CD8-positive, alpha-beta memory T cell (primary cell): ENCODE data around the gene CEACAM20. TPM values are rescaled to one million over a fixed set of nuclear protein-coding genes. Genes with fewer than 3 reads are reported as not detected.
"Not testable (repeated sequence)": the region's sequence is repeated elsewhere in the genome, so short reads cannot be mapped to it uniquely, and the experiment has no call there.

Experiments
- CTCF ChIA-PET: fragments of 350-600 bp; sonication (Branson Sonifier 250); formaldehyde crosslinking; loops from one replicate; lab custom pipeline; 2021; ENCODE audit warnings: antibody characterized with exemption; lab: Charles Lee
- POLR2A ChIA-PET: fragments of 350-600 bp; sonication (Branson Sonifier 250); formaldehyde crosslinking; loops from one replicate; lab custom pipeline; 2021; ENCODE audit warnings: antibody characterized with exemption; lab: Charles Lee
- DNase-seq, 5 donors: peaks; one replicate each; pipeline versions ENCODE4 v3.0.0 to v3.0.0-alpha.2; 2020 to 2022; ENCODE audit warnings: mixed read lengths in 1 of 5
- H3K27ac ChIP-seq: one replicate; pipeline ENCODE4 v1.7.0; 2013; ENCODE audit warnings: low read depth, mild to moderate bottlenecking, low read length, moderate library complexity
- H3K27me3 ChIP-seq: 2 replicates; pipeline ENCODE4 v1.7.0; 2013; ENCODE audit warnings: low read length, mild to moderate bottlenecking; ENCODE audit not compliant: insufficient read depth, poor library complexity, severe bottlenecking
- H3K36me3 ChIP-seq: 2 replicates; pipeline ENCODE4 v1.7.0; 2013; ENCODE audit warnings: mild to moderate bottlenecking, low read length, moderate library complexity; ENCODE audit not compliant: insufficient read depth
- H3K4me1 ChIP-seq: 2 replicates; pipeline ENCODE4 v1.7.0; 2013; ENCODE audit warnings: mild to moderate bottlenecking, low read length, moderate library complexity; ENCODE audit not compliant: insufficient read depth
- H3K4me3 ChIP-seq: 2 replicates; pipeline ENCODE4 v1.7.0; 2013; ENCODE audit warnings: mild to moderate bottlenecking, low read length
- H3K9me3 ChIP-seq: 2 replicates; pipeline ENCODE4 v1.7.0; 2013; ENCODE audit warnings: mild to moderate bottlenecking, low read length
- H3K27ac Mint-ChIP-seq, 8 donors: one replicate each; pipeline ENCODE4 v1.8.0; 2020 to 2021; ENCODE audit warnings: mixed read lengths in 8 of 8, mild to moderate bottlenecking in 6 of 8, inconsistent platforms in 3 of 8, moderate library complexity in 3 of 8
- H3K27me3 Mint-ChIP-seq, 2 donors: one replicate each; pipeline ENCODE4 v1.8.0; 2020 to 2021; ENCODE audit warnings: mixed read lengths in 2 of 2, mild to moderate bottlenecking in 1 of 2, moderate library complexity in 1 of 2
- H3K36me3 Mint-ChIP-seq, 3 donors: one replicate each; pipeline ENCODE4 v1.8.0; 2020 to 2021; ENCODE audit warnings: mixed read lengths in 3 of 3, inconsistent platforms in 1 of 3, mild to moderate bottlenecking in 1 of 3
- H3K4me1 Mint-ChIP-seq, 3 donors: one replicate each; pipeline ENCODE4 v1.8.0; 2020 to 2021; ENCODE audit warnings: mixed read lengths in 3 of 3, inconsistent platforms in 1 of 3, mild to moderate bottlenecking in 1 of 3
- H3K4me3 Mint-ChIP-seq, 7 donors: one replicate each; pipeline ENCODE4 v1.8.0; 2020 to 2021; ENCODE audit warnings: mixed read lengths in 7 of 7, mild to moderate bottlenecking in 6 of 7, moderate library complexity in 4 of 7, inconsistent platforms in 2 of 7
- H3K9me3 Mint-ChIP-seq, 5 donors: one replicate each; pipeline ENCODE4 v1.8.0; 2020 to 2022; ENCODE audit warnings: mixed read lengths in 5 of 5, mild to moderate bottlenecking in 3 of 5, moderate library complexity in 2 of 5, inconsistent platforms in 1 of 5
- polyA plus RNA-seq: library from polyadenylated mRNA; unstranded; fragments of 300-500 nt; fragmentation: Illumina TruSeq; gene quantifications from one replicate; pipeline ENCODE4 v1.2.3, GENCODE V29; 2021
- total RNA-seq, 2 experiments: library from RNA; stranded (reverse); gene quantifications; one replicate each; pipeline ENCODE4 v1.2.3, GENCODE V29; 2021

The CEACAM20 gene
- total and polyA plus RNA-seq, 3 experiments from 2014 or later, result not detected

- no peak overlapping the region for H3K27ac Mint-ChIP-seq
- Histone ChIP-seq H3K9me3 (no peaks in the 10 kb centered on the region), H3K27ac (peak overlapping the region; percentile 4), H3K27me3 (no peaks in the 10 kb centered on the region), H3K4me3 (no peak overlapping the region), H3K4me1 (no peaks in the 10 kb centered on the region), H3K36me3 (no peaks in the 10 kb centered on the region)
- H3K9me3 Mint-ChIP-seq, result peaks cover 14 to 30% (median 27%) of the 10 kb centered on the region in 5 donors
- POLR2A ChIA-PET, result no interaction called here
- no peak for DNase-seq
- CTCF ChIA-PET, result no interaction called here
- H3K4me3 Mint-ChIP-seq, result no peak overlapping the region
- H3K36me3 Mint-ChIP-seq, result peaks cover 0 to 7% (median 0%) of the 10 kb centered on the region in 3 donors
- H3K27me3 Mint-ChIP-seq, result peaks cover 15 to 23% of the 10 kb centered on the region in 2 donors
- H3K4me1 Mint-ChIP-seq, result no peaks in the 10 kb centered on the region
Observed at GRCh38 chr19:44553478-44554171, 24.1 kb upstream of the CEACAM20 start.

- peaks cover 0 to 7% (median 0%) of the 10 kb centered on the region in 3 donors for H3K36me3 Mint-ChIP-seq
- peaks cover 14 to 23% of the 10 kb centered on the region in 2 donors for H3K27me3 Mint-ChIP-seq
- H3K4me1 Mint-ChIP-seq, result no peaks in the 10 kb centered on the region
- no peak overlapping the region for H3K4me3 Mint-ChIP-seq
- ChIA-PET CTCF (interaction anchor here (0.6 kb wide), 1 partner anchor 549 kb away, joined by 3 read pairs; no protein-coding TSS in a partner anchor), POLR2A (no interaction called here)
- H3K9me3 Mint-ChIP-seq, result peaks cover 14 to 36% (median 29%) of the 10 kb centered on the region in 5 donors
- H3K27ac Mint-ChIP-seq, result no peak overlapping the region
- Histone ChIP-seq H3K9me3 (no peaks in the 10 kb centered on the region), H3K36me3 (no peaks in the 10 kb centered on the region), H3K27ac (no peak overlapping the region), H3K4me1 (no peaks in the 10 kb centered on the region), H3K4me3 (no peak overlapping the region), H3K27me3 (no peaks in the 10 kb centered on the region)
- no peak for DNase-seq
Observed at GRCh38 chr19:44552324-44552723, 22.8 kb upstream of the CEACAM20 start.

GRCh38 chr19:44551850-44552249 is 22.4 kb upstream of the CEACAM20 start:
- no peak overlapping the region for H3K27ac Mint-ChIP-seq
- no peak for DNase-seq
- H3K36me3 ChIP-seq, result no peaks in the 10 kb centered on the region
- H3K27me3 ChIP-seq, result no peaks in the 10 kb centered on the region
- peaks cover 13 to 36% (median 31%) of the 10 kb centered on the region in 5 donors for H3K9me3 Mint-ChIP-seq
- H3K27me3 Mint-ChIP-seq, result peaks cover 14 to 23% of the 10 kb centered on the region in 2 donors
- H3K4me1 ChIP-seq, result no peaks in the 10 kb centered on the region
- H3K27ac ChIP-seq, result no peak overlapping the region
- ChIA-PET CTCF (no interaction called here), POLR2A (no interaction called here)
- no peaks in the 10 kb centered on the region for H3K4me1 Mint-ChIP-seq
- no peak overlapping the region for H3K4me3 ChIP-seq
- H3K9me3 ChIP-seq, result no peaks in the 10 kb centered on the region
- no peak overlapping the region for H3K4me3 Mint-ChIP-seq
- H3K36me3 Mint-ChIP-seq, result peaks cover 0 to 7% (median 0%) of the 10 kb centered on the region in 3 donors

- peaks cover 10 to 20% of the 10 kb centered on the region in 2 donors for H3K27me3 Mint-ChIP-seq
- H3K36me3 Mint-ChIP-seq, H3K9me3 ChIP-seq, H3K36me3 ChIP-seq, CTCF ChIA-PET, H3K4me3 Mint-ChIP-seq, H3K4me1 ChIP-seq, H3K27ac Mint-ChIP-seq, DNase-seq, H3K27me3 ChIP-seq, H3K4me3 ChIP-seq, H3K4me1 Mint-ChIP-seq, H3K27ac ChIP-seq, POLR2A ChIA-PET: not testable (repeated sequence)
- peaks cover 8 to 36% (median 27%) of the 10 kb centered on the region in 5 donors for H3K9me3 Mint-ChIP-seq
Observed at GRCh38 chr19:44550976-44551375, 21.5 kb upstream of the CEACAM20 start.

GRCh38 chr19:44549507-44549906 is 20.0 kb upstream of the CEACAM20 start:
- DNase-seq, result no peak
- Histone ChIP-seq H3K36me3 (no peaks in the 10 kb centered on the region), H3K4me1 (no peaks in the 10 kb centered on the region), H3K27ac (no peak overlapping the region), H3K4me3 (no peak overlapping the region), H3K27me3 (no peaks in the 10 kb centered on the region), H3K9me3 (no peaks in the 10 kb centered on the region)
- Mint-ChIP-seq H3K4me3 (no peak overlapping the region), H3K9me3 (peaks cover 7 to 36% (median 26%) of the 10 kb centered on the region in 5 donors), H3K27me3 (peaks cover 10 to 17% of the 10 kb centered on the region in 2 donors), H3K36me3 (peaks cover 0 to 7% (median 0%) of the 10 kb centered on the region in 3 donors), H3K27ac (no peak overlapping the region), H3K4me1 (no peaks in the 10 kb centered on the region)
- ChIA-PET POLR2A (no interaction called here), CTCF (no interaction called here)

GRCh38 chr19:44548736-44549135 is 19.3 kb upstream of the CEACAM20 start:
- POLR2A ChIA-PET, result no interaction called here
- Histone ChIP-seq H3K4me3 (no peak overlapping the region), H3K9me3 (no peaks in the 10 kb centered on the region), H3K27me3 (no peaks in the 10 kb centered on the region), H3K4me1 (no peaks in the 10 kb centered on the region), H3K27ac (no peak overlapping the region), H3K36me3 (no peaks in the 10 kb centered on the region)
- Mint-ChIP-seq H3K9me3 (peaks cover 4 to 35% (median 29%) of the 10 kb centered on the region in 5 donors), H3K4me3 (no peak overlapping the region), H3K27ac (no peak overlapping the region), H3K27me3 (peaks cover 9 to 12% of the 10 kb centered on the region in 2 donors), H3K4me1 (no peaks in the 10 kb centered on the region), H3K36me3 (peaks cover 0 to 5% (median 0%) of the 10 kb centered on the region in 3 donors)
- CTCF ChIA-PET, result no interaction called here
- DNase-seq, result no peak

- H3K4me1 ChIP-seq, result no peaks in the 10 kb centered on the region
- H3K36me3 Mint-ChIP-seq, result no peaks in the 10 kb centered on the region
- no peaks in the 10 kb centered on the region for H3K9me3 ChIP-seq
- H3K4me3 ChIP-seq, result no peak overlapping the region
- peak overlapping the region in 1 of 8 donors; percentile 52 for H3K27ac Mint-ChIP-seq
- no peaks in the 10 kb centered on the region for H3K27me3 ChIP-seq
- peaks cover 8 to 10% of the 10 kb centered on the region in 2 donors for H3K27me3 Mint-ChIP-seq
- no peaks in the 10 kb centered on the region for H3K4me1 Mint-ChIP-seq
- no peak overlapping the region for H3K4me3 Mint-ChIP-seq
- no peak overlapping the region for H3K27ac ChIP-seq
- H3K9me3 Mint-ChIP-seq, result peaks cover 0 to 38% (median 25%) of the 10 kb centered on the region in 5 donors
- no peak for DNase-seq
- ChIA-PET POLR2A (no interaction called here), CTCF (no interaction called here)
- no peaks in the 10 kb centered on the region for H3K36me3 ChIP-seq
Observed at GRCh38 chr19:44544031-44544430, 14.6 kb upstream of the CEACAM20 start.

GRCh38 chr19:44542671-44543070 is 13.2 kb upstream of the CEACAM20 start:
- H3K4me3 Mint-ChIP-seq, result no peak overlapping the region
- ChIA-PET CTCF (no interaction called here), POLR2A (no interaction called here)
- H3K27ac Mint-ChIP-seq, result no peak overlapping the region
- no peaks in the 10 kb centered on the region for H3K27me3 ChIP-seq
- no peaks in the 10 kb centered on the region for H3K36me3 ChIP-seq
- H3K4me1 ChIP-seq, result no peaks in the 10 kb centered on the region
- no peak overlapping the region for H3K4me3 ChIP-seq
- H3K4me1 Mint-ChIP-seq, result no peaks in the 10 kb centered on the region
- H3K9me3 ChIP-seq, result no peaks in the 10 kb centered on the region
- peaks cover 0 to 33% (median 18%) of the 10 kb centered on the region in 5 donors for H3K9me3 Mint-ChIP-seq
- no peak overlapping the region for H3K27ac ChIP-seq
- peaks cover 10 to 15% of the 10 kb centered on the region in 2 donors for H3K27me3 Mint-ChIP-seq
- no peak for DNase-seq
- H3K36me3 Mint-ChIP-seq, result no peaks in the 10 kb centered on the region
